Motor neuron (in vitro differentiated cells): ENCODE measurements around the gene KLRB1. TPM values are rescaled to one million over a fixed set of nuclear protein-coding genes. Genes with fewer than 3 reads are reported as not detected.
"Not testable (repeated sequence)": the region's sequence is repeated elsewhere in the genome, so short reads cannot be mapped to it uniquely, and the experiment has no call there.

ENCODE experiments used
- ATAC-seq, 8 experiments: fragments of 200-7000 bp; cut with Tn5 transposase; replicated peaks in 6 of 8; 2 replicates each; pipeline ENCODE4 v1.8.0; 2021; ENCODE audit warnings: mild to moderate bottlenecking in 8 of 8, moderate library complexity in 8 of 8
- H3K27ac ChIP-seq, 2 donors: fragments of 250-450 bp; sonication (Bioruptor Pico); 2 replicates each; pipeline ENCODE4 v1.9.0; 2021; ENCODE audit warnings: antibody characterized with exemption in 2 of 2, mild to moderate bottlenecking in 2 of 2, moderate library complexity in 1 of 2
- H3K4me1 ChIP-seq, 2 donors: fragments of 250-450 bp; sonication (Bioruptor Pico); replicated peaks in 1 of 2; 2 replicates each; pipeline ENCODE4 v1.6.1; 2021; ENCODE audit warnings: antibody characterized with exemption in 2 of 2, mild to moderate bottlenecking in 2 of 2, moderate library complexity in 1 of 2
- H3K4me3 ChIP-seq, 5 donors: fragments of 250-450 bp; sonication (Bioruptor Pico); 2 replicates each; pipeline ENCODE4 v1.9.0; 2021; ENCODE audit warnings: antibody characterized with exemption in 5 of 5, mild to moderate bottlenecking in 5 of 5, moderate library complexity in 4 of 5
- WGBS, 10 experiments: fragments of 450-650 bp; shearing (Covaris generic); methylation state at CpG; one replicate each; pipeline ENCODE4 v1.0.0; 2022; 5-methylcytosine and 5-hydroxymethylcytosine counted together
- in situ Hi-C, 9 experiments: fragments of 400-800 bp; cut with MboI; loops; one replicate each; pipeline ENCODE4 v1.15.0; 2021; ENCODE audit warnings: low sequenced_read_pairs in 9 of 9, low pct_unique_long_range_greater_than_20kb in 2 of 9; ENCODE audit not compliant: unreplicated experiment in 9 of 9
- total RNA-seq, 8 experiments: library from RNA; unstranded; fragments of 300-600 nt; gene quantifications; 2 replicates each; pipeline versions ENCODE4 v1.2.3 to v1.2.4, GENCODE V29; 2022

Gene KLRB1
- total RNA-seq, 8 experiments from 2014 or later, result 0.18 to 0.36 (median 0.31) TPM; not detected in 4

DNA sequence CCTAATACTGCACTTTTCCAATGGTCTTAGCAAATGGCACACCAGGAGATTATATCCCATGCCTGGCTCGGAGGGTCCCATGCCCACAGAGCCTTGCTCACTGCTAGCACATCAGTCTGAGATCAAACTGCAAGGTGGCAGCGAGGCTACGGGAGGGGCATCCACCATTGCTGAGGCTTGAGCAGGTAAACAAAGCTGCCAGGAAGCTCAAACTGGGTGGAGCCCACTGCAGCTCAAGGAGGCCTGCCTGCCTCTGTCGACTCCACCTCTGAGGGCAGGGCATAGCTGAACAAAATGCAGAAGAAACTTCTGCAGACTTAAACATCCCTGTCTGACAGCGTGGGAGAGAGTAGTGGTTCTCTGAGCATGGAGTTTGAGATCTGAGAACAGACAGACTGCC lies 2.9 kb upstream of the KLRB1 start:
- 81 to 100% (median 95%) methylated on average over 1 to 3 of the region's 5 CpGs; no CpG with 5 or more reads in 6 of the 10 experiments for WGBS, 10 experiments

DNA sequence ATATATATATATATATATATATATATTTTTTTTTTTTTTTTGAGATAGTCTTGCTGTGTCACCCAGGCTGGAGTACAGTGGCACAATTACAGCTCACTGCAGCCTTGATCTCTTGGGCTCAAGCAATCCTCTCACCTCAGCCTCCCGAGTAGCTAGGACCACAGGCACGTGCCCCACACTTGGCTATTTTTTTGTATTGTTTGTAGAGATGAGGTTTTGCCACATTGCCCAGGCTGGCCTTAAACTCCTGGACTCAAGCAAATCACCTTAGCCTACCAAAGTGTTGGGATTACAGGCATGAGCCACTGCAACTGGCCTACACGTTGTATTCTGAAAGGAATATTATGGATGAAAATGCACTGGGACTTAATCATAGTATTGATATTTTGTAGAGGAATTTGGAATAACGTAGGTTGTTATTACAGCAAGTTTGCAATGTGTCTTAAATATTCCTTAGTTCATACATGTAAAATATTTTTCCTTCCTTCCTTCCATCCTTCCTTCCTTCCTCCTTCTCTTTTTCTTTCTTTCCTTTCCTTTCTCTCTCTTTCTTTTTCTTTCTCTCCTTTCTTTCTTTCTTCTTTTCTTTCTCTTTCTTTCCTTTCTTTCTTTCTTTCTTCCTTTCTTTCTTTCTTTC lies 862 bp downstream of the KLRB1 start:
- Histone ChIP-seq H3K4me3 (no peak overlapping the region), H3K27ac (no peak overlapping the region), H3K4me1 (no peaks in the 10 kb centered on the region)
- 0 to 100% (median 53%) methylated on average over 1 to 3 of the region's 4 CpGs; no CpG with 5 or more reads in 2 of the 10 experiments for WGBS, 10 experiments
- ATAC-seq, result no peak
- in situ Hi-C loops, result no loop called here

More for the DNA sequence above, 2.9 kb upstream of the KLRB1 start:
- in situ Hi-C loops, H3K27ac ChIP-seq, H3K4me1 ChIP-seq, H3K4me3 ChIP-seq, ATAC-seq: not testable (repeated sequence)

DNA sequence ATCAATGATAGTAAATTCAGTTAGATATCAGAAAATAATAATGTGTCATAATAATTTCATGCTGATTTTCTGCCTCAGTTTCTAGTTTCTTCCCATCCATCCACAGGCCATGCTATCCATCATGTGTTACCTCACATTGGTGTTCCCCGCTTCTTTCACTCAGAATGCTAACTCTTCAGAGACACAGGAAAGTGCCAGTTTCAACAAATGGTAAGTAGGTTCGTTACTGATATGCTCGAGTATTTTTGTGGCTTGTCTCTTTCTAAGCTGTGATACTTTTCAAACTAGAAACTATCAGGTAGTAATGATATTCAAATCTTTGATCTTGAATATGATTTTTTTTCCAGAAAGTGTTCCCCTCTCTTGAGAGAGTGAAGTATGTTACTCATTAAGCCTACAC lies 1.5 kb downstream of the KLRB1 start:
- in situ Hi-C loops, result no loop called here
- ATAC-seq, result no peak
- no peaks in the 10 kb centered on the region for H3K4me1 ChIP-seq
- H3K27ac ChIP-seq, result no peak overlapping the region
- no peak overlapping the region for H3K4me3 ChIP-seq
- 47 to 100% (median 78%) methylated on average over 1 to 3 of the region's 3 CpGs for WGBS, 10 experiments

DNA sequence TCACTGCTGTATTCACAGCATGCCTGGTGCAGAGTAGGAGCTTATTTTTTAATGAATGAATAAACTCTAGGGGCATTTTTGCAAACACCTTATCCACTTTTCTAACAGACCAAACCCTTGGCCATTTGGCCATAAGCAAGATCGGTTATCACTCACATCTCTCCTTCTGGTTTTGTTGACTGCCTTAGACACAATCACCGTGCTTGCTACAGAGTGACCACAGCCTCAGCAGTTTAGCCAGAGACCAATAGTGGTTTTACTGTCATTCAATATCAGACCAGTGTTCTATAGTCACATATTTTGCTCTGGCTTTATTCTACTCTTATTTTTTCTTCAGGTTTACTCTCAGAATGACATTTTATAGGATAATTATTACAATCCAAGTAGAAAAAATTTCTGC lies 2.2 kb downstream of the KLRB1 start:
- H3K27ac ChIP-seq, result no peak overlapping the region
- no peak for ATAC-seq
- WGBS, 10 experiments, result 34 to 100% (median 100%) methylated on average over 1 to 2 of the region's 2 CpGs; no CpG with 5 or more reads in 4 of the 10 experiments
- H3K4me3 ChIP-seq, result no peak overlapping the region
- H3K4me1 ChIP-seq, result peaks cover 0 to under 1% of the 10 kb centered on the region in 2 donors
- in situ Hi-C loops, result no loop called here

DNA sequence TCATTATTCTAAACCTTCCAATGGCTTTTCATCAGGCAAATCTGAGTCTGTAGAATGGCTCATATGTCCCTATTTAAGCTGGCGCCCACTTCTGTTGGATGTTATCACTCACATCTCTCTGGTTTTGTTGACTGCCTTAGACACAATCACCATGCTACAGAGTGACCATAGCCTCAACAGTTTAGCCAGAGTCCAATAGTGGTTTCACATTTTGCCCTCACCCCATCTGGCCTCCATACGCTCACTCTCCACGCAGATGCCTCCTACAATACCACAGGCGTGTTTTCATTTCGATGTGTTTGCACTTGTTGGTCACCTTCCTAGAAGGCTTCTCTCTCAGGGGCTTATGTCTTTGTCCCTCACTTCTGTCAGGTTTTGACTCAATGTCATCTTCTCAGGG lies 3.4 kb downstream of the KLRB1 start:
- 38 to 100% (median 92%) methylated on average over 2 to 4 of the region's 5 CpGs; no CpG with 5 or more reads in 3 of the 10 experiments for WGBS, 10 experiments
- ATAC-seq, result no peak
- H3K4me1 ChIP-seq, result peaks cover 0 to 4% of the 10 kb centered on the region in 2 donors
- in situ Hi-C loops, result no loop called here
- no peak overlapping the region for H3K4me3 ChIP-seq
- H3K27ac ChIP-seq, result no peak overlapping the region

DNA sequence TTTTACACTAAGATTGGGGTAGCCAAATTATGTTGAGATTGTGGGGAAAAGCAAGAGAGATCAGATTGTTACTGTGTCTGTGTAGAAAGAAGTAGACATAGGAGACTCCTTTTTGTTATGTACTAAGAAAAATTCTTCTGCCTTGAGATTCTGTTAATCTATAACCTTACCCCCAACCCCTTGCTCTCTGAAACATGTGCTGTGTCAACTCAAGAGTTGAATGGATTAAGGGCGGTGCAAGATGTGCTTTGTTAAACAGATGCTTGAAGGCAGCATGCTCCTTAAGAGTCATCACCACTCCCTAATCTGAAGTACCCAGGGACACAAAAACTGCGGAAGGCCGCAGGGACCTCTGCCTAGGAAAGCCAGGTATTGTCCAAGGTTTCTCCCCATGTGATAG lies 7.3 kb downstream of the KLRB1 start:
- H3K4me3 ChIP-seq, in situ Hi-C loops, H3K4me1 ChIP-seq, ATAC-seq, H3K27ac ChIP-seq: not testable (repeated sequence)
- 33 to 83% (median 70%) methylated on average over 1 to 2 of the region's 3 CpGs; no CpG with 5 or more reads in 7 of the 10 experiments for WGBS, 10 experiments

DNA sequence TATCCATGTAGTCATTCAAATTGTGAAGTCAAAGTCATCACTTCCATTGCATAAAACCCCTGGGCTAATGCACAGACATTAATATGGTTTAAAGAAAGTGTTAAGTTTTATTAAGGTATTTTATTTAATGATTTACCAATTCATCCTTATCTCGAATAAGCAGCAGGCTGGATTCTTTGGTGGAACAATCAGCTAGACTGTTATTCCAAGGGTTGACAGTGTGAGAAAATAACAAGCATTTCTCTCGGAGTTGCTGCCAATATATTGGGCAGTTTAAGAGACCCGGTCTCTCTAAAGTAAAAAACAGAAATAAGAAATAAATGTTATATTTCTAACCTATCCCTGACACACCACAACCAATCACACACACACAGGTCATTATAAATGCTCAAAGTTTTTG lies 9.4 kb downstream of the KLRB1 start:
- H3K4me1 ChIP-seq, result peaks cover 0 to 4% of the 10 kb centered on the region in 2 donors
- ATAC-seq, result no peak
- in situ Hi-C loops, result no loop called here
- no peak overlapping the region for H3K4me3 ChIP-seq
- WGBS, 10 experiments, result 11 to 100% (median 67%) methylated on average over 1 to 3 of the region's 3 CpGs; no CpG with 5 or more reads in 2 of the 10 experiments
- no peak overlapping the region for H3K27ac ChIP-seq

DNA sequence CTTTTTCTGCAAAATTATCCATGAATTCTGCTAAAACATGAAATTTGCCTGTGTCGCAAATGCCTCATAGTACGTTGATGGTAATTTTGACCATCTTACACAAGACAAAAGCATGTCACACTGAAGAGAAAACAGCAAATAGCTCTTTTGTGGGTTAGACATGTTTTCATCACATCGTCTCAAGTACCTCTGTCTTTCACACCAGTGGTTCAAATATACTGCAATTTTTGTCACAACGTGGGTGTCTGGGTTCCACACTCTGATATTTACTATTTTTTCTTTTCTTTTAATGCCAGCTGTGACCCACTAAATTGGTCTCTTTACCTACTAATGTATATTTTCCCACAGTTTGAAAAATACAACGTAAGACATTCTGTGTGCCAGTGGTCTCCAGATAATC lies 10.4 kb downstream of the KLRB1 start:
- no peak overlapping the region for H3K4me3 ChIP-seq
- H3K27ac ChIP-seq, result no peak overlapping the region
- WGBS, 10 experiments, result 61 to 100% (median 76%) methylated on average over 1 to 5 of the region's 5 CpGs; no CpG with 5 or more reads in 1 of the 10 experiments
- no peak for ATAC-seq
- peaks cover 0 to 4% of the 10 kb centered on the region in 2 donors for H3K4me1 ChIP-seq
- in situ Hi-C loops, result no loop called here

DNA sequence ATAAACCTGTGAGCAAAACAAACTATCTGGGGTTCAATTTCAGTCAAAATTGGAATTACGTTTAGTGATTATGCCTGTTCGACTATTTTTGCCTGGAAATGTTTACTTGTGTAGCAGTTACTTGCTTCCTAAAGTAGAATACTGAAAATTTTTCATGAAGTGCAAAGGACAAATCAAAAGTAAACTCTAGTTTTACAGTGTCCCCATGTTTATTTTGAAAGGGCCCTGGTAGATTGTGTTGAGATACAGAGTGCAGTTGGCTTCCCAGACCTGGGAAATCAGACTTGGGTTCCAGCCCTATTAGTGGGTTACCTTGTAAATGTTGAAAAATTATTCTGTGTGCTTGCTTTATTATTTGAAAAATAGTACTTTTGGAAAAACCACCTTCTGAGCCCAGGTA lies 17.3 kb downstream of the KLRB1 start:
- H3K27ac ChIP-seq, result no peak overlapping the region
- no peak overlapping the region for H3K4me3 ChIP-seq
- 37 to 100% (median 89%) methylated on average over 1 to 2 of the region's 2 CpGs; no CpG with 5 or more reads in 2 of the 10 experiments for WGBS, 10 experiments
- no peaks in the 10 kb centered on the region for H3K4me1 ChIP-seq
- in situ Hi-C loops, result no loop called here
- no peak for ATAC-seq

DNA sequence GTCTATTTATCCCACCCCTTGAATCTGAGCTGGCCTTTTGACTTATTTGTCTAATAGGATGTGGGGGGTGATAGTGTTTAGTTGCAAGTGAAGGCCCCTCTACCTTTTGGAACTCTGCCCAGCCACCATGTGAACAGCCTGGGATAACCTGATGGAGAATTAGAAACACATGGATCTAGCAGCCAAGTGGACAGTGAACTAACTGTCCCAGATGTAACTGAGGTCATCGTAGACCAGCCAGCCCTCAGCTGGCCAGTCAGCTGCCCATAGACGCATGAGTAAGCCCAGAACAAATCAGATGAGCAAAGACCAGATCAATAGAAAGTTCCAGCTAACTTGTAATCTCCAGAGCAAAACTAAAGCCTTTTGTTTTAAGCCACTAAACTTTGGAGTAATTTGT lies 19.0 kb downstream of the KLRB1 start:
- peak in 2 of 8 experiments; percentile 23 to 48 for ATAC-seq
- 6 to 100% (median 90%) methylated on average over 1 to 2 of the region's 2 CpGs; no CpG with 5 or more reads in 5 of the 10 experiments for WGBS, 10 experiments
- in situ Hi-C loops, result no loop called here
- Histone ChIP-seq H3K4me3 (no peak overlapping the region), H3K27ac (no peak overlapping the region), H3K4me1 (no peaks in the 10 kb centered on the region)

DNA sequence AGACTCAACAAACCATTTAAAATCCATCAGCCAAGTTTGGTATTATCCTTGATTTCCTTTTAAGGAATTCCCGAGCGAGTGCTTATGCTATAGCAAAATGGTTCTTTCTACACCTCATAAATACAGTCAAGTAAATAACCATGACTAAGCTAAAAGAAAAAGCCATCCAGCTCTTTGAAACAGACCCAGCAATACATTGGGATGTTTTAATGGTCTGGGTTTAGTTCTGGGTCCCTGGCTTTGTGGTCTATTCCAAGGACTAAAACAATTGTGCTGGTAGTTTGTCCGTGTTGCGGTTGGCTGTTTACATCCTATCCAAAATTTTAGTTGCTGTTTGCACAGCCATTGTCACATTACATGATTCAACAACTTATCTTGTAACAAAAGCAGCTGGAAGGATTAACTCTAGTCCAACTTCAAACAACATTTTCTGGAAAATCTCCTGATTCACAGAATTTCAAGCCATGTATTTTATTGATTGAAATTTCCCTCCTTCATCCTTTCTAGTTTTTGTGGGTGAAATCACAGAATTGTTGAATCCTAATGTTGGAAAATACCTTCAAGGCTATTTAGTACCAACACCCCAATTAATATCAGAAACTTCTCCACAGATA lies 19.6 kb downstream of the KLRB1 start:
- Histone ChIP-seq H3K4me1 (no peaks in the 10 kb centered on the region), H3K27ac (no peak overlapping the region), H3K4me3 (no peak overlapping the region)
- in situ Hi-C loops, result no loop called here
- no peak for ATAC-seq
- WGBS, 10 experiments, result 29 to 98% (median 83%) methylated on average over 2 to 4 of the region's 4 CpGs

DNA sequence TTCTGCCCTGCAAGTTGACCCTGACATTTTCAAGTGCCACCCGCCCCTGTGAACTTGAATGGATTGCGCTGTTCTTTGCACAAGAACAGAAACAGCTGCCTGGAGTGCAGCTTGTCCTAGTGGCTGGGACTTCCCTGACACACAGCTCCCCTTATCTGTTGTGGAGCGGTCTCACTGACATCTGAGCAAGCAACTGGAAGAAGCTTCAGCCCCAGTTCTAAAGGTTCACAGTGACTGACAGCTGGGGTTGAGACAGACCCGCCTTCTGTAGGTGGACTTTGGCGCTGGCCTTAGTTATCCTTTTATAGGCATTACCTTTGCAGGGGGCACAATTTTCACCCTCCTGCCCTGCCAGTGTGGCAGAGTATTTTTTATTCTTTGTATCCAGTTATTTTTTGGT lies 30.0 kb downstream of the KLRB1 start:
- WGBS, 10 experiments, result no CpG with 5 or more reads among the region's 5 CpGs
- in situ Hi-C loops, H3K4me3 ChIP-seq, H3K27ac ChIP-seq, ATAC-seq, H3K4me1 ChIP-seq: not testable (repeated sequence)

DNA sequence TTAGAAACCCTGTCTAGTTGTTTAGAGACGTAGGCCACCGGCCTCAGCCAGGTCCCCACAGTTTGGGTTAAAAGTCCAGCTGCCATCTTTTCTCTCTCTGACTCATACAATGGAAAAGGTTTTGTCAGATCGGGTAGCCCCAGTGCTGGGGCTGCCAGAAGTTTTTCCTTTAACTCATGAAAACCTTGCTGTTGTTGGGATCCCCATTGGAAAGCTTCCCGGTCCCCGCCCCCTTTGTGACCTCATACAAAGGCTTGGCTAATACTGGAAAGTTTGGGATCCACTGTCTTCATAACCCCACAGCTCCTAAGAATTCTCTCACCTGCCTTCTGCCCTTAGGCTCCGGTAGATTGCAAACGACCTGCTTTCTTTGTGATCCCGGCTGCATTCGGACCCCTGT lies 40.6 kb downstream of the KLRB1 start:
- WGBS, 10 experiments, result 75% methylated on average over 4 of the region's 9 CpGs; no CpG with 5 or more reads in 9 of the 10 experiments
- in situ Hi-C loops, ATAC-seq: not testable (repeated sequence)

More for the DNA sequence above, 40.6 kb downstream of the KLRB1 start:
- H3K4me3 ChIP-seq, H3K27ac ChIP-seq, H3K4me1 ChIP-seq: not testable (repeated sequence)
